Hepatocyte (in vitro differentiated cells): ENCODE data around the gene CENPL.

Source experiments
- CTCF ChIP-seq: fragments of 200-600 bp; sonication (generic); IDR thresholded peaks from 2 replicates; pipeline ENCODE4 v1.5.1; 2016; ENCODE audit warnings: antibody characterized with exemption, mild to moderate bottlenecking; ENCODE audit not compliant: poor library complexity
- EZH2 ChIP-seq: fragments of 200-600 bp; sonication (generic); IDR thresholded peaks from 2 replicates; pipeline ENCODE4 v1.6.1; 2016; ENCODE audit warnings: antibody characterized with exemption, mild to moderate bottlenecking, borderline replicate concordance
- EZH2phosphoT487 ChIP-seq: fragments of 200-600 bp; sonication (generic); IDR thresholded peaks from one replicate; pipeline ENCODE4 v1.6.1; 2018; ENCODE audit warnings: antibody characterized with exemption, mild to moderate bottlenecking, low read depth, moderate library complexity; ENCODE audit not compliant: unreplicated experiment, severe bottlenecking

- TF ChIP-seq EZH2: no peak
- no peak for TF ChIP-seq CTCF
- TF ChIP-seq EZH2phosphoT487: no peak
These were observed 32.2 kb upstream of the CENPL start for GRCh38 chr1:173856903-173857302.
